Stimulated activated CD4-positive, alpha-beta T cell treated with anti-CD3 and anti-CD28 coated beads, TNF-alpha, amount 100 ng/mL, for 4 hours (primary cell): ENCODE measurements around the gene TACC3.

Experiments
- DNase-seq, 3 experiments: peaks; one replicate each; pipeline ENCODE4 v3.0.0-alpha.2; 2020; ENCODE audit warnings: low read depth in 3 of 3

TACC3 gene

DNA sequence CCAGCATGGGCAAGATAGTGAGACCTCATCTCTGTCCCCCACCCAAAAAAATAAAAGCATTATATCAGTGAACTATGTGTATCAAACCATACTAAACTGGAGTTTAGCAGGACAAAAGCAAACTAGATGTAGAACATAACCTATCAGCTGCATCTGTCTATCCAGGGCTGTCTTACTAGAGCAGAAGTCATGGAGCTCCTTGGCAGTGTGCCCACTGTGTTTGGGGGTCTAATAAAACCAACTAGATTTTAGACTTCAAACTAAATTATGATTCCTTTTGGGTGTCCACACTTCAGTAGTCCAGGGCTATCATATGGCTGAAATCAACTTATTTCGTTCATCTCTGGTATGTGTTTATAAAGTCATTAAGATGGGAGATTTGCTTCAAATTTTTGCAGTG is 17.5 kb upstream of the TACC3 start:
- no peak for DNase-seq

DNA sequence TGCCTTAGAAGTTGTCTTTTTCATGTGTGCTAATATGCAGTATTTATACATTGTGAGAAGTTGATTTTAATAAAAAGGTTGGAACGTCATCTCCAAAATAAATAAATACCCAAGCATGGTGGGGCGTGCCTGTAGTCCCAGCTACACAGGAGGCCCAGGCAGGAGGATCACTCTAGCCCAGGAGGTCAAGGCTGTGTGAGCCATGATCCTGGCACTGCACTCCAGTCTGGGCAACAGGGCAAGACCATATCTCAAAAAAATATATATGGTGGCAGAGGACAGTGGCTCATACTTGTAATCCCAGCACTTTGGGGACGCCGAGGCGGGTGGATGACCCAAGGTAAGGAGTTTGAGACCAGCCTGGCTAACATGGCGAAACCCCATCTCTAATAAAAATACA is 15.6 kb upstream of the TACC3 start:
- DNase-seq, result no peak

DNA sequence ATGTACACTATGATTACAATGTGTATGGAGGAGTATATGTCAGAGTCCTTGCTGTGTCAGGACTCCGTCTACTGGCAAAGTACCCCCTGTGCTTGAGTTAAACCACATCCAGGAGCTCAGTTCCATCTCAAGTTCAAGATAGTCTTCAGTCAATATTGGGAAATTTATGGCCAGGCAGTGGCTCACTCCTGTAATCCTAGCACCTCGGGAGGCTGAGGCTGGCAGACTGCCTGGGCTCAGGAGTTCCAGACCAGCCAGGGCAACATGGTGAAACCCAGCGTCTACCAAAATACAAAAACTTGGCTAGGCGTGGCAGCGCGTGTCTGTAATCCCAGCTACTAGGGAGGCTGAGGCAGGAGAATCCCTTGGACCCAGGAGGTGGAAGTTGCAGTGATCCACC is 15.0 kb upstream of the TACC3 start:
- DNase-seq, result no peak

DNA sequence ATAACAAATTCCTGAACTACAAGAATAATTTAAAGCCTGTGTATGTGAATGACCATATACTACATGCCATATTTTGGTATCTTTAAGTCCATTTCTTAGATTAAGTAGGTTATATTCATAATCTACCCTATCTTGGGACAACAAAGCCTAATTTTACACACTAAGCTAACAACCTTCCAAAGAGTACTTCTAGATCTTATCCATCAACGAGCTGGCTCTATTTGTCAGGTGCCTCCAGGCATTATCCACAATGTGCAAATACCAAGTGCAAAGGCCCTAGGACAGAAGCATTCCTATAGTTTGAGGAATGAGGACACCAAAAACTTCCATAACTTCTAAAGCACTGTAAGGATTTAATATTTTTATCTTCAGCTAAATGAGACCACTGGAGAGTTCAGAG is 12.7 kb upstream of the TACC3 start:
- no peak for DNase-seq

GRCh38 chr4:1711055-1711570 is 10.2 kb upstream of the TACC3 start:
- DNase-seq, result no peak

DNA sequence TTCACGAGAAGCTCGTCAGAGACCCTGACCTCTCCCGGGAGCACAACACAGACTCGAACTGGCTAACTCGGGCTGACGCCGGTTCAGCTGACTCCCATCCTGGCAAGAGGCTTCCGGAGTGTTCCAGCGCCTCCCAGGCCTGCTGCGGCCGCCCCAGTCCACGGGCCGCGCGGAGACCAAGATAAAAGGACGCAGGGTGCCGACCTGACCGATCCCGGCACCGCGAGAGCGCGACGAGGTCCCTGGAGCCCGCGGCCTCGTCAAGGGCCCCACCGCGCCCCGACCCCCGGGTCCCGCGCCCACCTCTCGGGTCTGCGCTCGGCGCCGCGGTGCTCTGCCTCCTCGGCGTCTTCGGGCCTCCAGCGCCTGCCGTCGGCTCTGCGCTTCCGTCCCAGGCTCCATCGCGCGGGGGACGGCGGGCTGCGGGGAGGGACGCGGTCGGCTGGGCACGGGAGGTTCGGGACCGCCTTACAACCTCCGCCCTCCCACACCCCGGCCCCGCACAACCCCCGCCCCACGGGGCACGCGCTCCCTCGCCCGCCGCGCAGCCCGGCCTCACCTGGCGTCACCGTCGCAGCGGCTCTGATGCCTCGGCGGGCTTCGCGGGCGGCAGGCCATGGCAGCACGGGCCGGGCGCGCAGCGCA is 9.6 kb upstream of the TACC3 start:
- peak in 1 of 3 experiments; percentile 35 for DNase-seq

DNA sequence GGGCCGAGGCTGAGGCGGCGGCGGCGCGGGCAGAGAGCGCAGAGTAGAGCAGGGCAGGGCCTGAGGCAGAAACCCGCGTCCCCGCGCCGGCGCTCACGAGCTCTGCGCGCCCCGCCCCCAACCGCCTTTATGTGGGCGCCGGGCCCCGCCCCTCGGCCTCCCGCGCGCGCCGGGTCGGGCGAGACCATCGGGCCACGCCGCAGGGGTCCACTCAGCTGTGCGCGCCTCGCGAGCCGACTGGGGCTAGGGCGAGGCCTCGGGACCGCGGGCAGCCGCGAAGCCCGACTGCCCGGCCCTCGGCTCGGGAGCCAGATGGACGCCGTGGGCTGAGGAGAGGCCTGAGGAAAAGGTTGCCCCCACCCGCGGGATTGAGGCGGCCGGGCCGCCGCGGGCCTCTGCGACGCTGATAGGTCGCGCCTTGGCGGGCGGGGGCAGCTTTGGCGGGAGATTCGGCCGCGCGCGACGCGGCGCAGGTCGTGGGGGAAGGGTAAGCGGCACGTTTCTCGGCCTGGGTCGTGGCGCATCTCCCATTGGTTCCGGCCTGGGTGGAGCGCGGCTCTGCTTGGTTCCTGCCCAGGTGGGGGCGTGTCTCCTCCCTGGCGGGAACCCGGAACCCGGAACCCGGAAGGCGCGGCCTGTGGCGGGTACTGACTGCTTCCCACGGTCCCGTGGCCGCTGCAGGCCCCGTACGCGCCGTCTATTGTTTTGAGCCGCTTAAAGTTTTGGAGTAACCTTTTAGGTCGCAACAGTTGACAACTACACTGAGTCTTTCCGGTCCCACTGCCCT is 8.9 kb upstream of the TACC3 start, which contains the start of gene SLBP:
TSS of gene SLBP (minus strand) at position 104 of the 787 bp plus-strand sequence. CDS start 131 bp downstream, outside the sequence.
- peak; percentile 97 to 98 (median 97) for DNase-seq

GRCh38 chr4:1713003-1713851 is 8.1 kb upstream of the TACC3 start:
- no peak for DNase-seq

GRCh38 chr4:1714303-1715001 is 6.9 kb upstream of the TACC3 start:
- no peak for DNase-seq

GRCh38 chr4:1715002-1715758 is 6.1 kb upstream of the TACC3 start:
- DNase-seq, result no peak

- no peak for DNase-seq
These were observed 5.0 kb upstream of the TACC3 start for GRCh38 chr4:1716065-1716945.

GRCh38 chr4:1717129-1718094 is 3.9 kb upstream of the TACC3 start:
- no peak for DNase-seq

- DNase-seq, result no peak
These were observed 3.0 kb upstream of the TACC3 start for GRCh38 chr4:1718095-1718850.

- peak in 1 of 3 experiments; percentile 38 for DNase-seq
These were observed 948 bp upstream of the TACC3 start for GRCh38 chr4:1720163-1720983.

DNA sequence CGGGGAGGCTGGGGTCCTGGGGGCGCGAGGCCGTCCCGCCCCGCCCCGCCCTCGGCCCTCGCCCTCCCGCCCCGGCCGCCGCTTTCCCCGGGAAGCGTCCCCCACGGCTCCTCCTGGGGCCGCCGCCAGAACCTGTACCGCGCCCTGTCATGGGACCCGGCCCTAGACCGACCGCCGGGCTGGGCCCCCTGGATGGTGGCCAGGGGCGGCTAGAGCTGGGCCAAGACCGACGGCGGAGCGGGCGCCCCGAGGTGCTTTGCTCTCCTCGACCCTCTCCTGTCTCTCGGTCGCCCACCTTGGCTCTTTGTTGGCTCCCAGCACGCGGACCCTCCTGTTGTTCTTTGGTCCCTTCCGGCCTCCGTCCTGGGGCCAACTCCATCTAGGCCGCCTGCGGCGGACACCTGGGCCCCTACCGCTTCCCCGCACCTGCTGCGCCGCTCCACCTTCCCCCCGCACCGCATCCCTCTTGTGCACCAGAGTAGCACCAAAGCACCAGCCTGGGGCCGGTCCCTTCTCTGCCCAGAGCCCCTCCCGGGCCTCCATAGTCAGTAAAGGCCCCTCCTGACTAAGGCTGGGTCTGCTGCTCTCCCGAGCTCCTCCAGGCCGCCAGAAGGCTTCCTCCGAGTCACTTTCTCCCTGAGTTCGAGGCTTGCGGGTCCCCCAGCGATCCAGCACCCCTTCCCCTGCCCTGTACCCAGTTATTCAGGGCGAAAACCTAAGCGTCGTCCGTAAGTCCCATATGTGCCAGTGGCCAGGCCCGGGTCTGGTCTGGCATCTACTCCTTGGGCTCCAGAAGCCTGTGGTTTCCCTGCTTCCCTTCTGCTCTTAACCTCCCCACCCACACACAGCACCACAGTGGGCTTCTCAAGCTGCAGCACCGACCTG is 587 bp downstream of the TACC3 start:
- DNase-seq, result no peak

DNA sequence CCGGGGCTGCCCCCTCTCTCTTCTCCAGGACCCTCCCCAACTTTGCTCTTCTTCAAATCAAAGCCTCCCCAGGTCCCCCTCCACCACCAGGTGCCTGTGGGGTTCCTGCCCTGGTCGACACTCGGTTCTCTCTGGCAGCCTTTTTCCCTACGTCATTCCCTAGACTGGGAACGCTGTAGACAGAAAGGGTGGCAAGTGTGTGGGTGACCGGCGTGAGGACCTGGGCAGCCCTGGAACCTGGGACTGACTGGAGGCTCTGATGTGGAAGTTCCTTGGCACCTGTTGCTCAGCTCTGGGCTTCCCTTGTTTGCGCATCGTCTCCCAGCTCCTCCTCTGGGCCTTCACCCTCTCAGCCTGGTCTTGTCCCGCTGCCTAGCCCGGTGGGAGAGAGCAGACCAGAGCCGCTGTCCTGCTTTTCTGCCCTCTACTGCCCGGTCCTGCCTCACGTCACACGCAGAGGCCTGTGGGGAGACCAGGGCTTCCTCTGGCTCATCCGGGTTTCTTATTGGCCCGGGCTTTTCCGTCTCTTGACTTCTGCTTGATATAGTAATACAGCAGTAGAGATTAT is 1.3 kb downstream of the TACC3 start:
- no peak for DNase-seq
